ENCODE measurements around the gene PIGS. TPM values are rescaled to one million over a fixed set of nuclear protein-coding genes. Genes with fewer than 3 reads are reported as not detected.
"Not testable (repeated sequence)": the region's sequence is repeated elsewhere in the genome, so short reads cannot be mapped to it uniquely, and the experiment has no call there.

PIGS gene
- total RNA-seq, 1 experiment from 2014 or later, result 50.9 TPM

GRCh38 chr17:28523186-28523585, 48.1 kb downstream of the PIGS start:
- Mint-ChIP-seq H3K27me3 (ENCODE audit: unreplicated experiment) (peaks cover 21% of the 10 kb centered on the region), H3K27ac (ENCODE audit: unreplicated experiment) (no peak overlapping the region), H3K9me3 (ENCODE audit: low read depth, unreplicated experiment) (no peaks in the 10 kb centered on the region), H3K4me3 (ENCODE audit: low read depth, unreplicated experiment) (no peak overlapping the region), H3K4me1 (ENCODE audit: low read depth, unreplicated experiment) (peaks cover 7% of the 10 kb centered on the region), H3K36me3 (ENCODE audit: insufficient read depth, unreplicated experiment) (peaks cover 4% of the 10 kb centered on the region)
- no TSS peak for BruUV-seq (replicated peaks)
- CTCF ChIA-PET, result no interaction called here
- intact Hi-C loops (cut with micrococcal nuclease; ENCODE audit: unreplicated experiment), result no loop called here
- TF ChIP-seq CTCF (IDR thresholded peaks at IDR 0.05; ENCODE audit: unreplicated experiment), result no peak
- DNase-seq, result no peak

- intact Hi-C loops (cut with micrococcal nuclease; ENCODE audit: unreplicated experiment); DNase-seq; H3K27ac Mint-ChIP-seq (ENCODE audit: unreplicated experiment); H3K36me3 Mint-ChIP-seq (ENCODE audit: insufficient read depth, unreplicated experiment); H3K4me1 Mint-ChIP-seq (ENCODE audit: low read depth, unreplicated experiment); H3K4me3 Mint-ChIP-seq (ENCODE audit: low read depth, unreplicated experiment); CTCF ChIA-PET; BruUV-seq (replicated peaks); H3K9me3 Mint-ChIP-seq (ENCODE audit: low read depth, unreplicated experiment): not testable (repeated sequence)
- H3K27me3 Mint-ChIP-seq (ENCODE audit: unreplicated experiment), result peaks cover 28% of the 10 kb centered on the region
Measured at GRCh38 chr17:28522281-28522680, 49.0 kb downstream of the PIGS start.

DNA sequence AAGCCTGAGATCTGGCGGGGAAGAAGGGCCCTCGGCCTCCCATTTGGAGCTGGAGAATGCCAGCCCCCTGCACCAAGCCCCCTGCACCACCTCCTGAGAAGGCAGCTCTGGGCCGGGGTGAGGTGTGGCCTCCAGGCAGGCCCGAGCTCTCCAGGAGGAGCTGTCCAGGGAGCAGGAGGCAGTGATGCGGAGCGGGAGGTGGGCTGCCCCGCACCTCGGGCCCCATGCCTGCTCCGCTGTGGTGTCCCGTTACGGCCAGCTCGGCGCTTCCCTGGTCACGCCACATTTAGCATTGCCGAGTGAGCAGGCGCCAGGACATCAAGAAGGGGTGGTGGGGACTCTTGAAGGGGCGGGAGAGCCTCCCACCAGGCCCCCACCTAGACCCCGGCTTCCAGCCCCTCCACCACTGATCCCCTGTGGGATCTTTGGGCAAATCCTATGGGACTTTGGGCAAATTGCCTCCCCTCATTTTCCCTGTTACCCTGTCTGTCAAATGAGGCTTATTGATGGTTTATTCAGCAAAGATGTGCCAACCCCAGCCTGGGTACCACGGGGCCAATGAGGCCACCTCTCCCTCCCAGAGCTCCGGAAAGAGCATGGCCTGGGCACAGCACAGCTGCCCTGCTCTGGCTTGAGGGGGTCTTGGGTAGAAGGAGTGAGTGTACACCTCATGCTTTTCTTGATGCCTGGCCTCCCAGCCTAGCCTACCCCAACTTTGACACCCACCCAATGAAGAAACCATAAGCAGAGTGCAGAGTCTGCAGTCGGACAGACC, 49.8 kb downstream of the PIGS start:
- CTCF ChIA-PET, result no interaction called here
- Mint-ChIP-seq H3K9me3 (ENCODE audit: low read depth, unreplicated experiment) (no peaks in the 10 kb centered on the region), H3K36me3 (ENCODE audit: insufficient read depth, unreplicated experiment) (no peaks in the 10 kb centered on the region), H3K4me1 (ENCODE audit: low read depth, unreplicated experiment) (no peaks in the 10 kb centered on the region), H3K27ac (ENCODE audit: unreplicated experiment) (no peak overlapping the region), H3K27me3 (ENCODE audit: unreplicated experiment) (peaks cover 30% of the 10 kb centered on the region), H3K4me3 (ENCODE audit: low read depth, unreplicated experiment) (no peak overlapping the region)
- DNase-seq, result no peak
- no peak for TF ChIP-seq CTCF (IDR thresholded peaks at IDR 0.05; ENCODE audit: unreplicated experiment)
- intact Hi-C loops (cut with micrococcal nuclease; ENCODE audit: unreplicated experiment), result no loop called here
- BruUV-seq (replicated peaks), result no TSS peak

GRCh38 chr17:28520687-28521086, 50.6 kb downstream of the PIGS start:
- no peak for DNase-seq
- Mint-ChIP-seq H3K27me3 (ENCODE audit: unreplicated experiment) (peaks cover 38% of the 10 kb centered on the region), H3K4me3 (ENCODE audit: low read depth, unreplicated experiment) (no peak overlapping the region), H3K9me3 (ENCODE audit: low read depth, unreplicated experiment) (no peaks in the 10 kb centered on the region), H3K4me1 (ENCODE audit: low read depth, unreplicated experiment) (no peaks in the 10 kb centered on the region), H3K27ac (ENCODE audit: unreplicated experiment) (no peak overlapping the region), H3K36me3 (ENCODE audit: insufficient read depth, unreplicated experiment) (no peaks in the 10 kb centered on the region)
- BruUV-seq (replicated peaks), result no TSS peak
- CTCF ChIA-PET, result no interaction called here
- TF ChIP-seq CTCF (IDR thresholded peaks at IDR 0.05; ENCODE audit: unreplicated experiment), result no peak
- intact Hi-C loops (cut with micrococcal nuclease; ENCODE audit: unreplicated experiment), result no loop called here

DNA sequence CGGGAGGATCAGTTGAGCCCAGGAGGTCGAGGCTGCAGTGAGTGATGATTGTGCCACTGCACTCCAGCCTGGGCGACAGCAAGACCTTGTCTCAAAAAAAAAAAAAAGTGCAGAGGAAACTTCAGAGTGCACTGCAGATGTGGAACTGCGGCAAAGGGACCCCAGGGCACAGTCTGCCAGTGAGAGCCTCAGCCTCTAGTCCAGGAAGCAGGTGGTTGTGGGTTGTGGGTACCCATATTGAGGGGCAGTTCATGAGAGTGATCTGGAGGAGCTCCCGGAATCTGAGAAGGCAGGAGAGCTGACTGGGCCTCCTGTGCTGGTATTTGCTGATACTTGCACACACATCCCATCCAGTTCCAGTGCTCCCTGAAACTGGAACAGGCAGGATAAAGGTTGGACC, 52.1 kb downstream of the PIGS start:
- H3K27me3 Mint-ChIP-seq (ENCODE audit: unreplicated experiment), result peaks cover 53% of the 10 kb centered on the region
- CTCF ChIA-PET, result no interaction called here
- intact Hi-C loops (cut with micrococcal nuclease; ENCODE audit: unreplicated experiment), result no loop called here
- no peaks in the 10 kb centered on the region for H3K4me1 Mint-ChIP-seq (ENCODE audit: low read depth, unreplicated experiment)
- DNase-seq, result no peak
- no TSS peak for BruUV-seq (replicated peaks)
- no peaks in the 10 kb centered on the region for H3K36me3 Mint-ChIP-seq (ENCODE audit: insufficient read depth, unreplicated experiment)
- no peak for TF ChIP-seq CTCF (IDR thresholded peaks at IDR 0.05; ENCODE audit: unreplicated experiment)
- H3K4me3 Mint-ChIP-seq (ENCODE audit: low read depth, unreplicated experiment), result no peak overlapping the region
- H3K27ac Mint-ChIP-seq (ENCODE audit: unreplicated experiment), result no peak overlapping the region
- no peaks in the 10 kb centered on the region for H3K9me3 Mint-ChIP-seq (ENCODE audit: low read depth, unreplicated experiment)
